VCaP (cell line): Measurements from ENCODE around the gene FMNL3.

Experiments
- H3K27ac ChIP-seq: fragments of 450-650 bp; 2 replicates; pipeline ENCODE4 v1.5.1; 2017
- CTCF ChIP-seq: fragments of 450-650 bp; conservative IDR thresholded peaks from 2 replicates; pipeline ENCODE4 v1.5.1; 2017; ENCODE audit warnings: mild to moderate bottlenecking, moderate library complexity

The FMNL3 gene

GRCh38 chr12:49680075-49680474 lies 27.1 kb downstream of the FMNL3 start:
- H3K27ac ChIP-seq, result no peak overlapping the region
- TF ChIP-seq CTCF, result no peak

- H3K27ac ChIP-seq, result no peak overlapping the region
Measured at GRCh38 chr12:49678711-49679110, 28.5 kb downstream of the FMNL3 start.

GRCh38 chr12:49675137-49675536 lies 32.1 kb downstream of the FMNL3 start:
- no peak overlapping the region for H3K27ac ChIP-seq
- no peak for TF ChIP-seq CTCF

More at GRCh38 chr12:49678711-49679110, 28.5 kb downstream of the FMNL3 start:
- no peak for TF ChIP-seq CTCF

GRCh38 chr12:49674318-49674981 lies 32.8 kb downstream of the FMNL3 start:
- H3K27ac ChIP-seq, result no peak overlapping the region
- no peak for TF ChIP-seq CTCF

- no peak for TF ChIP-seq CTCF
- H3K27ac ChIP-seq, result no peak overlapping the region
Measured at GRCh38 chr12:49673446-49674317, 33.5 kb downstream of the FMNL3 start.

- TF ChIP-seq CTCF, result no peak
- H3K27ac ChIP-seq, result no peak overlapping the region
Measured at GRCh38 chr12:49672301-49673217, 34.6 kb downstream of the FMNL3 start.
